ENCODE measurements around the gene ECI1. TPM values are rescaled to one million over a fixed set of nuclear protein-coding genes. Genes with fewer than 3 reads are reported as not detected.

ECI1 gene
- total and polyA plus RNA-seq, 2 of the 13 experiments (the other 11 are each of a cell fraction or from before 2014, with no cell fraction given) = 82.0 to 102 TPM

DNA sequence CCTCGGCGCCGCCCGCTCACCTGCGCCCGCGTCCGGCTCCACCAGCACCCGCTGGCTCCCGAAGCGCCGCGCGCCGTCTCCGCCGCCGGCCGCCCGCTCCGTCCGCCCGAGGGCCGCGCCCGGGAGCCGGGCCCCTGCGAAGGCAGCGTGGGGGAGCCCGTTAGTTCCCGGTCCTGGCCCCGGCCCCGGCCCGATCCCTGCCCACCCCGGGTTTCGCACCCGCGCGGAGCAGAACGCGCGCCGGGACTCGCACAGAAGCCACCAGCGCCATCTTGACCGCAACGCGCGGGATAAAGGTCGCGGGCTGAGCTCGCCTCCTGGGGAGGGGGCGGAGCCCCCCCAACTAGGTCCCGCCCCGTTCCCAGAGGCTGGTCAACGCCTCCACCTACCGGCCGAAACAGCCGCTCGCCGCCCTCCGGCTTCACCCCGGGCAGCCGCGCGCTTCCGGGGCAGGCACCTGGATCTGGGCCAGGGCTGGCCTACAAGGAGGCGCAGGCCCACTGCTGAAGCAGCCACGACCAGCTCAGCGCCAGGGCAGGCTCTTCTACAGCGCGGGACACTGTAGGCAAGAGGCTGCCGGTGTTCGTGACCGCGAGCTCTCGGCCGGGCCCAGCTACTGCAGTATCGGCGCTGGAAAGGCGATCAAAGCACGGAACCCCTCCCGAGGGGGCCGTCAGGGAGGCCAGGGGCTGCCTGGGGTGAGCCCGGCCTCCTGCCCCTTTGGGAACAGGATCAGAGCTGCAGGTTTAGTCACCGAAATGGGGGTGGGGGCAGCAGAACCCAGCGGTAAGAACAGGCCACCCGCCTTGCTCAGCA is at the start of gene ECI1 (continued):
- TF ChIP-seq, protein P1, sequence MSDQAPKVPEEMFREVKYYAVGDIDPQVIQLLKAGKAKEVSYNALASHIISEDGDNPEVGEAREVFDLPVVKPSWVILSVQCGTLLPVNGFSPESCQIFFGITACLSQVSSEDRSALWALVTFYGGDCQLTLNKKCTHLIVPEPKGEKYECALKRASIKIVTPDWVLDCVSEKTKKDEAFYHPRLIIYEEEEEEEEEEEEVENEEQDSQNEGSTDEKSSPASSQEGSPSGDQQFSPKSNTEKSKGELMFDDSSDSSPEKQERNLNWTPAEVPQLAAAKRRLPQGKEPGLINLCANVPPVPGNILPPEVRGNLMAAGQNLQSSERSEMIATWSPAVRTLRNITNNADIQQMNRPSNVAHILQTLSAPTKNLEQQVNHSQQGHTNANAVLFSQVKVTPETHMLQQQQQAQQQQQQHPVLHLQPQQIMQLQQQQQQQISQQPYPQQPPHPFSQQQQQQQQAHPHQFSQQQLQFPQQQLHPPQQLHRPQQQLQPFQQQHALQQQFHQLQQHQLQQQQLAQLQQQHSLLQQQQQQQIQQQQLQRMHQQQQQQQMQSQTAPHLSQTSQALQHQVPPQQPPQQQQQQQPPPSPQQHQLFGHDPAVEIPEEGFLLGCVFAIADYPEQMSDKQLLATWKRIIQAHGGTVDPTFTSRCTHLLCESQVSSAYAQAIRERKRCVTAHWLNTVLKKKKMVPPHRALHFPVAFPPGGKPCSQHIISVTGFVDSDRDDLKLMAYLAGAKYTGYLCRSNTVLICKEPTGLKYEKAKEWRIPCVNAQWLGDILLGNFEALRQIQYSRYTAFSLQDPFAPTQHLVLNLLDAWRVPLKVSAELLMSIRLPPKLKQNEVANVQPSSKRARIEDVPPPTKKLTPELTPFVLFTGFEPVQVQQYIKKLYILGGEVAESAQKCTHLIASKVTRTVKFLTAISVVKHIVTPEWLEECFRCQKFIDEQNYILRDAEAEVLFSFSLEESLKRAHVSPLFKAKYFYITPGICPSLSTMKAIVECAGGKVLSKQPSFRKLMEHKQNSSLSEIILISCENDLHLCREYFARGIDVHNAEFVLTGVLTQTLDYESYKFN (CRISPR knock-in tag; conservative IDR thresholded peaks at IDR 0.05) = peak; percentile 64
- peak; percentile 26; the same call in 1 of the 2 replicates for TF ChIP-seq SSRP1 (CRISPR knock-in tag; IDR thresholded peaks at IDR 0.05)
- no peak for TF ChIP-seq ZNF496 (CRISPR knock-in tag; IDR thresholded peaks at IDR 0.05; ENCODE audit: insufficient replicate concordance)
- no peak for TF ChIP-seq SOX13 (IDR thresholded peaks at IDR 0.05)
- peak in 1 of 2 experiments; percentile 55; a peak in 2 of 4 replicates for TF ChIP-seq SOX13 (CRISPR knock-in tag; conservative IDR thresholded peaks at IDR 0.05 in 1 of 2, IDR thresholded peaks at IDR 0.05 in 1 of 2)
- TF ChIP-seq MTF2 (CRISPR knock-in tag; IDR thresholded peaks at IDR 0.05; ENCODE audit: borderline replicate concordance) = no peak
- peak; percentile 99 for TF ChIP-seq ZNF572 (CRISPR knock-in tag; IDR thresholded peaks at IDR 0.05)
- TF ChIP-seq FOXC1 (CRISPR knock-in tag; IDR thresholded peaks at IDR 0.05; ENCODE audit: borderline replicate concordance) = peak; percentile 49; the same call in 1 of the 2 replicates
- peak; percentile 94 for TF ChIP-seq RAD21 (CRISPR knock-in tag; IDR thresholded peaks at IDR 0.05)
- peak; percentile 35; the same call in 1 of the 2 replicates for TF ChIP-seq LCORL (IDR thresholded peaks at IDR 0.05)
- TF ChIP-seq LCORL (CRISPR knock-in tag; IDR thresholded peaks at IDR 0.05) = peak; percentile 69
- TF ChIP-seq PCBP1 (IDR thresholded peaks at IDR 0.05; ENCODE audit: borderline replicate concordance, low read depth, low read length) = no peak
- TF ChIP-seq ERF (CRISPR knock-in tag; IDR thresholded peaks at IDR 0.05) = peak; percentile 68
- peak; percentile 90 for TF ChIP-seq AKAP8 (CRISPR knock-in tag; IDR thresholded peaks at IDR 0.05)
- TF ChIP-seq, protein P2, sequence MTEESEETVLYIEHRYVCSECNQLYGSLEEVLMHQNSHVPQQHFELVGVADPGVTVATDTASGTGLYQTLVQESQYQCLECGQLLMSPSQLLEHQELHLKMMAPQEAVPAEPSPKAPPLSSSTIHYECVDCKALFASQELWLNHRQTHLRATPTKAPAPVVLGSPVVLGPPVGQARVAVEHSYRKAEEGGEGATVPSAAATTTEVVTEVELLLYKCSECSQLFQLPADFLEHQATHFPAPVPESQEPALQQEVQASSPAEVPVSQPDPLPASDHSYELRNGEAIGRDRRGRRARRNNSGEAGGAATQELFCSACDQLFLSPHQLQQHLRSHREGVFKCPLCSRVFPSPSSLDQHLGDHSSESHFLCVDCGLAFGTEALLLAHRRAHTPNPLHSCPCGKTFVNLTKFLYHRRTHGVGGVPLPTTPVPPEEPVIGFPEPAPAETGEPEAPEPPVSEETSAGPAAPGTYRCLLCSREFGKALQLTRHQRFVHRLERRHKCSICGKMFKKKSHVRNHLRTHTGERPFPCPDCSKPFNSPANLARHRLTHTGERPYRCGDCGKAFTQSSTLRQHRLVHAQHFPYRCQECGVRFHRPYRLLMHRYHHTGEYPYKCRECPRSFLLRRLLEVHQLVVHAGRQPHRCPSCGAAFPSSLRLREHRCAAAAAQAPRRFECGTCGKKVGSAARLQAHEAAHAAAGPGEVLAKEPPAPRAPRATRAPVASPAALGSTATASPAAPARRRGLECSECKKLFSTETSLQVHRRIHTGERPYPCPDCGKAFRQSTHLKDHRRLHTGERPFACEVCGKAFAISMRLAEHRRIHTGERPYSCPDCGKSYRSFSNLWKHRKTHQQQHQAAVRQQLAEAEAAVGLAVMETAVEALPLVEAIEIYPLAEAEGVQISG (CRISPR knock-in tag; IDR thresholded peaks at IDR 0.05) = peak; percentile 75
- TF ChIP-seq ZNF263 (CRISPR knock-in tag; IDR thresholded peaks at IDR 0.05) = 0 out of 2 replicates have a peak, but pooled peaks have one; percentile 44
- TF ChIP-seq, protein P3, sequence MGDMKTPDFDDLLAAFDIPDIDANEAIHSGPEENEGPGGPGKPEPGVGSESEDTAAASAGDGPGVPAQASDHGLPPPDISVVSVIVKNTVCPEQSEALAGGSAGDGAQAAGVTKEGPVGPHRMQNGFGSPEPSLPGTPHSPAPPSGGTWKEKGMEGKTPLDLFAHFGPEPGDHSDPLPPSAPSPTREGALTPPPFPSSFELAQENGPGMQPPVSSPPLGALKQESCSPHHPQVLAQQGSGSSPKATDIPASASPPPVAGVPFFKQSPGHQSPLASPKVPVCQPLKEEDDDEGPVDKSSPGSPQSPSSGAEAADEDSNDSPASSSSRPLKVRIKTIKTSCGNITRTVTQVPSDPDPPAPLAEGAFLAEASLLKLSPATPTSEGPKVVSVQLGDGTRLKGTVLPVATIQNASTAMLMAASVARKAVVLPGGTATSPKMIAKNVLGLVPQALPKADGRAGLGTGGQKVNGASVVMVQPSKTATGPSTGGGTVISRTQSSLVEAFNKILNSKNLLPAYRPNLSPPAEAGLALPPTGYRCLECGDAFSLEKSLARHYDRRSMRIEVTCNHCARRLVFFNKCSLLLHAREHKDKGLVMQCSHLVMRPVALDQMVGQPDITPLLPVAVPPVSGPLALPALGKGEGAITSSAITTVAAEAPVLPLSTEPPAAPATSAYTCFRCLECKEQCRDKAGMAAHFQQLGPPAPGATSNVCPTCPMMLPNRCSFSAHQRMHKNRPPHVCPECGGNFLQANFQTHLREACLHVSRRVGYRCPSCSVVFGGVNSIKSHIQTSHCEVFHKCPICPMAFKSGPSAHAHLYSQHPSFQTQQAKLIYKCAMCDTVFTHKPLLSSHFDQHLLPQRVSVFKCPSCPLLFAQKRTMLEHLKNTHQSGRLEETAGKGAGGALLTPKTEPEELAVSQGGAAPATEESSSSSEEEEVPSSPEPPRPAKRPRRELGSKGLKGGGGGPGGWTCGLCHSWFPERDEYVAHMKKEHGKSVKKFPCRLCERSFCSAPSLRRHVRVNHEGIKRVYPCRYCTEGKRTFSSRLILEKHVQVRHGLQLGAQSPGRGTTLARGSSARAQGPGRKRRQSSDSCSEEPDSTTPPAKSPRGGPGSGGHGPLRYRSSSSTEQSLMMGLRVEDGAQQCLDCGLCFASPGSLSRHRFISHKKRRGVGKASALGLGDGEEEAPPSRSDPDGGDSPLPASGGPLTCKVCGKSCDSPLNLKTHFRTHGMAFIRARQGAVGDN (CRISPR knock-in tag; IDR thresholded peaks at IDR 0.05) = peak; percentile 94
- TF ChIP-seq ZNF558 (CRISPR knock-in tag; IDR thresholded peaks at IDR 0.05; ENCODE audit: borderline replicate concordance) = no peak
- TF ChIP-seq ZNF564 (CRISPR knock-in tag; IDR thresholded peaks at IDR 0.05) = peak; percentile 89
- peak; percentile 75 for TF ChIP-seq PPARG (CRISPR knock-in tag; conservative IDR thresholded peaks at IDR 0.05)

All from HepG2 (cell line).